Endometrial microvascular endothelial cells (primary cell): ENCODE results near the gene HTRA2. TPM values are rescaled to one million over a fixed set of nuclear protein-coding genes. Genes with fewer than 3 reads are reported as not detected.

ENCODE experiments used
- in situ Hi-C: cut with HindIII; loops from 2 replicates; pipeline ENCODE4 v1.10.0; 2017; ENCODE audit warnings: low sequenced_read_pairs, low pct_unique_long_range_greater_than_20kb; ENCODE audit errors: inconsistent ontology term
- total RNA-seq: library from RNA; depleted of rRNA; stranded (reverse); fragments of >200 nt; gene quantifications from one replicate; pipeline ENCODE4 v1.2.3, GENCODE V29; 2015; ENCODE audit errors: inconsistent ontology term

Gene HTRA2
- total RNA-seq, 1 donor from 2014 or later: 42.1 TPM

DNA sequence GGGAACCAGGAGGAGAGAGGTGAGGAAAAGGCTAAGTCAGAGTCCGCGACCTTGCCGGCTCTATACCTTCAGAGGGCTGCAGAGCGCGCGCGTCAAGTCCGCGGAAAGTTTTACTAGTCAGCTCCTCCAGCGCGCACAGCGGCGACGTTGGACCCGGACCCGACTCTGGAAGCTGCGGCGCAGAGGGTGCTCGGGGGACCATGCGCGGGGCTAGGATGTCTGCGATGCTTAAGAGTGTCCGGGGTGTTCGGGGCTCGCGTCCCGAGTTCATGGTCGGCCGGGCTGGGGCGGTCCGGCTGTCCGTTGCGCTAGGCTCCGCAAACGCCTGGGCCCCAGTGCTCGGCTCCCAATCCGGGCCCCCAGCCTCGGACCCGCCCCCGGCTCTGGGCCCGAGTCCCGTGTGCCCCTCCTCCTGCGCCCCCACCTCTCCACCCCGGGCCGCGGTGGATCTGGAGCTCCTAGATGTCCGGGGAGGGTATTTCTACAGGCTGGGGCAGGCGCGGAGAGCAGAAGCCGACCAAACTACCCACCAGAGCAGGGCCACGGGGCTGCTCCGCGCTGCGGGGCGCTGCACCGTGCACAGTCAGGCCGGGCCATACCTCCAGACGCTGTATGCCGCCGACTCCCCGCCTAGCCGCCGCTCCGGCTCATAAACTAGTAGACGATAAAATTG, 30.3 kb upstream of the HTRA2 start, which contains the start of gene LBX2:
Gene LBX2, minus strand, starts transcription at position 337 of the 673 bp plus-strand sequence. Its CDS starts 66 bp downstream, at position 271.
- in situ Hi-C loops: no loop called here

DNA sequence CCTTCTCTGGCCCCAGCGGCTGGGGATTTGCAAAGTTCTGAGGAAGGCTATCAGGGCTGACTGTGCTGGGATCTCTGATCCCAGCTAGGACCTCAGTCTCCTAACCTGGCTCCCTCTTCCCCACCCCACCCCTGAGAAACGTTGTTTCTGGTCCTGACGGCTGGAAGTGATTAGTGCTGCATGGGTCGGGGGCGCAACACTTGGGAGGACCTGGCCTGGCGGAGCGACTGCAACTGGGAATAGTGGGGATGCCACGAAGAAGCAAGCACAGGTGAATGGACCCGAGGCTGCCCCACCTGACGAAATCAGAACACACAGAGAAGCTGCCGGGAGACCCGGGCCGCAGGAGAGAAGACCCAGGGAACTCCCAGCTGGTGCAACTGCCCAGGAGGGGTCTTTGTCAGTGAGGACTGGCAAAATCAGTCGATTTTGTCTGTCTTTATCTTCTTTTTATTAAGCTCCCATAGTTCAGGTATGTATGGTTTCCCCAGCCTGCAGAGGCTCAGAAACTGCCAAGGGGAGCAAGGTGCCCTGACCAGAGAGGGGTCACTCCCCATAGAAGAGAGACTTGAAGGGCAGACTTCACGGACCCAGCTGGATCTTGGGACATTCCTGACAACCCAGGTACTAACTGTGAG, 29.7 kb upstream of the HTRA2 start:
- in situ Hi-C loops: no loop called here

DNA sequence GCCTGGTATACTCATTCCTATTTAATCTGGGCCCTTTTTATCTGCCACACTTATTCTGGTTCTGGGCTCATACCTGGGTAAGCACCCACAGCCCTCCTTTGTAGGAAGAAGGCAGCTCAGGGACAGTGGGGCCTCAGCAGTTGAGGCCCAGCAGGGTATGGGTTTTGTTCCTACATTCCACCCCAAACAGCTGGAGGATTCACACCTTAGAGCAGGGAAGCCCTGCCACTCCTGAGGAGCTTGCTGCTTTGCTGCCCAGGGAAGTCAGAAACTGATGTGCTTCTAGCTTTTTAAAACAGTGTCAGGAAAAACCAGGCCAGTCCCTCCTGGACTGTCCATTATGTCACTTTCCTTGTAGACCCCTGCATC, 29.2 kb upstream of the HTRA2 start:
- in situ Hi-C loops: no loop called here

DNA sequence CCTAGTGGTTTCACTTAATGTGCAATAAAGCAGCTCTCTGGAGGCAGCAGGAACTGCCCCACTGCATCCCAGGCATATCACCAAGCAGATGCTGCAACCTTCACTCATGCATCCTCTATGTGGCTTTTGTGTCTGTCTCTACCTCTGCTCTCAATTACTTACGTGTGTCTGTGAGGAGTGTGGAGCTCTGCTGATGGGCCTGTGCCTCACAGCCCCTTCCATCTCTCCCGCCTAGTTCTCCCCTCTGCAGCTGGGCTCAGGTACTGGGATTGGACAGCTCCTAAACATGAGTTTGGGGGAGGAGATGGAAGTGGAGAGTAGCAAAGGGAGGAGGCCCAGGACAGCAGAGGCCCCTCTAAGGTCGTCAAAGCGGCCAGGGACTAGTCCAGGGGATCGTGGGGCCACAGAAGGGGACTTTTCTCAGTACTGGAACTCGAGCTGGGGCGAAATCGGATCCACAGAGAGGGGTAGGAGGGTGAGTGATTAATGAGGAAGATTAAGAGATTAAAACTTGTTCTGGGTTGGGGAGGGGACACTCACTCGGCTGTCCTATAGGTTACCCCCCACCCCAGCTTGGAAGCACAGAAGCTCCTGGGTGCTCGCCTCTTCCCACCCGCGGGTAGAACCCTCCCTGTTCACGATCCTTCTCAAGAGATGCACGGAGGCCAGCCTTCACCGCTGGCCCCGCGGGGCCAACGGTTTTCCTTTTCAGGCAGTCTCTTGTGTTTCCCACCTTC, 28.2 kb upstream of the HTRA2 start:
- in situ Hi-C loops: no loop called here

DNA sequence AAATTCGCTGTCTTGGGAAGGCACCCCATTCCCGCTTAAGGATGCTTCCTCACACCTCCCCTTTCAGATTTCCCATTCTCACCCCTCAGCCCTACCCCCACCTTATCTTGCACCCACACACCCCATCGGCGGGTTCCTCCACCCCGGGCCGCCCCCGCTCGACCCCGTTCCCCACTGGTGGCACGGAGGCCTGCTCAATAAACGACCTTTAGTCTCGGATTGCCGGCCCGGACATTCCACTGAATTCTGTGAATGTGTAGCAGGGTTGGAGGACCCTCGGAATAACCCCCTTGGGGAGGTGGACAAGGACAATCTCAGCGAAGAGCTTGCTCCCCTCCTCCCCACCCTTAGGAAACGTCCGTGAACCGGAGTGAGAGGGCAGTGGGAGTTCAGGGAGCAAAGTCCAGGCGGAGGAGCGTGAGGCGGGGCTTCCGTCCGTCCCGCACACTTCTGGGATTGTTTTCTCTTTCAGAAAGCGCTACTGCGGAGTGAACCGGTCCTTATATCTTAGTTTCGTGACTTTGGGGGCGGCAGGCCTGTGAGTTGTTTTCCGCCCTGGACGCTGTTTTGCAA, 27.5 kb upstream of the HTRA2 start:
- in situ Hi-C loops: no loop called here

DNA sequence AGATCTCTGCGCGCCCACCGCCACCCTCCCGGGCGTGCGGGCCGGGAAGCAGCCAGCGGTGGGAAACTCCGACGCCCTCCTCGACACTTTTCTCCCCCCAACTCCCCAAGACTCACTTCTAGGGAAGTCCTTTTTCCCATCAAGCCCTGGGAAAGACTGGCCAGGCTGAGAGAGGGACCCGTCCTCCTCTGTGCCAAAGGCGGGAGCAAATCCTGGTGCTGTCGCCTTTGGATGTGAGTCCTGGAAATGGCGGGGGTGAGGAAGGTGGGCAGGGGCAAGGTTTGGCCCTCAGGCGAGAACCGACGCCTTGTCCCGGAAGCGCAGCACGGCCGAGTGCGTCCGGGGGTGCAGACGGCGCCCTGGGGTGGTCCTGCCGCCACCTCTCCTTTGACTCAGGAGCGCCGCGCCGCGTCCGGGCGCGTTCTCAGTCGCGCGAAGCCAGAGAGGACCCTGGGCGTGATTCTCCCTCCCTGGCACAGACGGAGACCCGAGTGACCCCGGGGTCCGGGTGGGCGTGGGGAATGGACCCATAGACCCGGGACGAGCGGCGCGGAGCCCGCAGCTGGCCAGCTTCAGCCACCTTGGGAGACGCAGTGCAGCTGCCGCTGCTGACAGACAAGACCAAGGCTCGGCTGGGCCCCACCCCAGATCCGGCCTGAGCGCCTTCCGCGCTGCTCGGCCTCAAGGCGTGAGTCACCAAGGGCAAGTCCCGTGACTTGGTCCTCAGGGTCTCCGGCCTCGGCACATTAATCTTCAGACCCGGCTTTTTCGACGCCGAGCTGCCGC, 26.8 kb upstream of the HTRA2 start:
- in situ Hi-C loops: no loop called here

DNA sequence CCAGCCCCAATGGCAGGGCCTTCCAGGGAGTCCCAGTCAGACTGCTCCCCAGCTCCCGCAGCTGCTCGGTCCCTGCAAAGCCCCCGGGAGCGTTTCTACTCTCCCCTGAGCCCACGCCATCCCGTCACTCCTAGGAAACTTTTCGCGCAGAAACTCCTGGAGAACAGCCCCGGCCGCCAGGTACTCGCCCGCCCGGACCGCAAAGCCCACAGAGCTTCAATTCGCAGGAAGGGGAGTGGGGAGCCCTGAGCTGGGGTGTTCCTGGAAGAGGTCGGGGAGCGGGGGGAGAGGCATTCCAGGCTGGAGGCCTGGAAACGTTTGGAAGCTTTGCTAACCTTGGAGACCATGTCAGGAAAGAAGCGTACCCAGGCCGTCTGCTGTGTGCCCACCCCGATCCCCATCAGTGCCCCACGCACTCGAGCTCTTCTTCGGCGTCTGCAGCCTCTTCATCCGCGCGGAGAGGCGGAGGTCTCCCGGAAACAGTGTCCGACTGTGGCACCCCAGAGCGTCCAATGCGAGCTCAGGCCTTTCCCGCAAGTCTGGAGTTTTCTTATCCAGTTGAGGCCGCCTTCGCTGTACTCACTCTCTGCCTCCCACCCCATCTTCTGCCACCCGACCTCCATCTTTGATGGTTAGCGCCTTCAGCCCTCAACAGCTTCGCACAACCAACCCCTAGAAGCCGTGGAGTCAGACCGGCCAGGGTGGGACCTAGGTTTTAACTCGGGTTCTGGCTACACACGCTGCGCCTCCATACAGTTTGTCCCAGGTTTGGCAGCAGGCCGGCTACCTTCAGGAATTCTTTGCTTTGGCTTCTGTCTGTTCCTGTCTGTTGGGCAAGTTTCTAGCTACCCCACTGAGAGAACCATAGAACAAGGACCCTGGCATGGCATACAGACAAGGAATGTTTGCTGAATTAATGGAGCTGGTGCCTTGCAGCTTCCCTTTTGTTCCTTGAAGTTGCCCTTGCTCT, 25.9 kb upstream of the HTRA2 start:
- in situ Hi-C loops: no loop called here

DNA sequence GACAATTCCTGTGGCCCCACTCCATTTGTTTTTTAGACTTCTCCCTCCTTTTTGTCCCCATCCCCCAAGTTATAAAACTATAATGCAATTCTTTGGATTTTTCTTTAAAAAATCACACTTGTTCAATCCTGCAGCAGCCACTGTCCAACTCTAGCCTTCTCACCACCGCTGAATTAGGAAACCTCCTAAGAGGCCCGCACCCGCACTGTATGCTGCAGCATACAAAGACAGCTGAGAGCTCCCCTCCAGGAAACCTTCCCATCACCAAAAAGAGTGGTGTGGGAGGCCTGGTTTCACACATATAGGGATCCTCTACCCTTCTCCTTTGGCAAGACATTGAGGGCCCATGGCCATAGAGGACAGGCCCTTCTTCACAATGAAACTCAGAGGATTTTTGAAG, 25.1 kb upstream of the HTRA2 start:
- in situ Hi-C loops: no loop called here

DNA sequence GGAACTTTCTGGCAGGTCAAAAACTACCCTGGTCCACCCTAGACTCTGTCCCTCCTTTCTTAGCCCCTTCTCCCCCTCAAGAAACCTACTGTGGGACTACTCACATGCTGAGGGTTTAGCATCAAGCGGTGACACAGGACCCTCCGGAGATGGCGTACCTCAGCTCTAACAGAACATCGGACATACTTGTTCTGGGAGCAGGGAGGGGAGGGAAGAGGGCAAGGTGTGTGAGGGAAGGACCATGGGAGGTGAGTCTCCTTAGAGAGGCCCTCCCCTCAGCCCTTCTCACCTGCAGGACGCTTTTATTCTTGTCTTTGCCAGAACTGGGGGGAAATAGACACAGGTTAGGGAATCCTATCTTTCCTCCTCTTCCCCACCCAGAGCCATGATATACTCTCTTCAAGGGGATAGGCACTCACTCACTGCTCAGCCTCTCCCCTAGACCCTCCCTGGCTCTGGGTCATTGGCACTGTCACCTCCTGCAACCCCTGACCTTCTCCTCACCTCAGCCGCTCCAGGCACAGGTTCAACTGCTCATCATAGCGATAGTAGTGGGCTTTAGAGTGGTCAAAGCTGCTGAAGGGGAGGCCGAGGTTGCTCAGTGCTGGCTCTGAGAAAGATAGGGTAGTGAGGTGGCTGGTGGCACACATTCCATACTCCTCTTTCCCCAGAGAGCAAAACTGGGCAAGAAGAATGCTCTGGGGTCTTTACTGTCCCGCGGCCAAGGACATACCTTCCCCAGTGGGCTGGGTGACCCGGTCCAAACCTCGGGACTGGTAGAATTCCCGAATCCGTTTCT, 24.1 kb upstream of the HTRA2 start:
- in situ Hi-C loops: no loop called here

DNA sequence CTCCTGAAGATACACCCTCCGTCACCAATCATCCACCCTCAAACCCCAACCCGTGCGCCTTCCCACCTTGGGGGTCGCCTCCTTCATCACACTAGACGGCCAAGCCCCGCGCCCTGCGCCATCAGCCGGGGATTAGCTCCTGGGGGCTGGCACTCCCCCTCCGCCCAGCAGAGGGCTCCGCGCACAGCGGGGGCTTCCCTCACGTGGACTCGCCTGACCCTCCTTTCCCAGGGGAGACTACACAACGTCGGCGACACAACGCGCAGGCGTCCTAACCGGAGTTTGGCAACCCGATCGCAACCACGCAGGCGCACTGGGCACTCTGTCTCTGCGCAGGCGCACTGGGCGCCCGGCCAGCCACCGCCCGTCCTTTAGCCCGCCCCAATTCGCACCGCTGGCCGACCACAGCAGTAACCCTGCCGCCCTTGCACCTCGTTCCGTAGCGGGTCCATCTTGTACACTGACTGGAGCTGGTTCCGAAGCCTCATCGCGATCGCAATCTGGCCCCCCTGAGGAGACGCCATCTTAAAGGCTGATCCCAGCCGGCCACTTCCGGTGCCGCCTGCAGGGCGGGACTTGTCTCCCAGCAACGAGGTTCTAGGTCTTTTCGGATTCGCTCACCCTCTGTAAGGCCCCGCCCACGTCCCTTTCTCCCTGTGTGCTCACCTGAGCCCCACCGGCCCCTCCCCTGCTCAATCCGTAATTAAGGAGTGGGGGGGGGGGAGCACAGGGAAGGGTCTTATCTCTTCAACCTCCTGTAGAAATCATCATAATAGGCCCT, 22.4 kb upstream of the HTRA2 start, which contains the start of gene PCGF1:
Gene PCGF1, minus strand, starts transcription at position 551 of the 781 bp plus-strand sequence. Its CDS starts 27 bp downstream, at position 524.
- in situ Hi-C loops: no loop called here

DNA sequence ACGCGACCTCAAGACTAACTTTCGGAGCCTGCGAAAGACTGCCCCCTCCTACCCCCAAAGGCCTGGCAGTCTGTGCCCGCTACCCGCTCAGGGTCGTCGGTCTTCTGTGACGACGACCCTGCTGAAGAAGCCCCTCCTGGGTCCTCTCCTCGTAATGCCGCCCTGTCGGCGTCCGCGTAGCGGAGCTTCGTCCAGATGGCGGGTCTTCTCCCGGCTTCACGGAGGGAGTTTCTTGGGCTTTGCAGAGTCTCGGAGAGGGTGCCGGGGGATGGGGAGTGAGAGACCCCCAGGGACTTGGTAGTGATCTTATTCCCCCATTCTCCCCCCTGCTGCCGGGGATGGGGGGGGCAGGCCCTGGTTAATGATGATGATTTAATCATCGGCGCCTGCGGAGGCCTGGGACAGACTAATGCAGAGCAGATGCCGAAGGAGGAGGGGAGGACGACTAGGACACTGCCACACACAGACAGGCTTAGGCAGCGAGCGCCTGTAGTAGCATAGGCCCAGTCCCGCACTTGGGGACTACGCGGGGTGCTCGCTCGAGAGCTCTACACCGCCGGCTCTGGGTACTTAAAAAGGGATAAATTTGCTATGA, 21.7 kb upstream of the HTRA2 start:
- in situ Hi-C loops: no loop called here

DNA sequence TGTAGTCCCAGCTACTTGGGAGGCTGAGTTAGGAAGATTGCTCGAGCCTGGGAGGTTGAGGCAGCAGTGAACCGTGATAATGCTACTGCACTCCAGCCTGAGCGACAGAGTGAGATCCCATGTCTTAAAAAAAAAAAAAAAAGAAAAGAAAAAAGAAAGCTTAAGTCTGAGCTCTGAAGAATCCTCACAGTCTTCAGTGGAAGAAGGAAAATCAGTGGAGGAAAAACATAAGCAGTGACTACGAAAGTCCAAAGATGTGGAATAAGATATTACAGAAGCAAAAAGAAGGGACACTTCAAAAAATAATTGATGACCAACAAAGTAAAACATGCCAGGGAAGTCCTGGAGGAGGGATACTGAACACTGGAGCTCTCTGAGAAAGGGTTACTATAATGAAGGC, 19.5 kb upstream of the HTRA2 start:
- in situ Hi-C loops: no loop called here

DNA sequence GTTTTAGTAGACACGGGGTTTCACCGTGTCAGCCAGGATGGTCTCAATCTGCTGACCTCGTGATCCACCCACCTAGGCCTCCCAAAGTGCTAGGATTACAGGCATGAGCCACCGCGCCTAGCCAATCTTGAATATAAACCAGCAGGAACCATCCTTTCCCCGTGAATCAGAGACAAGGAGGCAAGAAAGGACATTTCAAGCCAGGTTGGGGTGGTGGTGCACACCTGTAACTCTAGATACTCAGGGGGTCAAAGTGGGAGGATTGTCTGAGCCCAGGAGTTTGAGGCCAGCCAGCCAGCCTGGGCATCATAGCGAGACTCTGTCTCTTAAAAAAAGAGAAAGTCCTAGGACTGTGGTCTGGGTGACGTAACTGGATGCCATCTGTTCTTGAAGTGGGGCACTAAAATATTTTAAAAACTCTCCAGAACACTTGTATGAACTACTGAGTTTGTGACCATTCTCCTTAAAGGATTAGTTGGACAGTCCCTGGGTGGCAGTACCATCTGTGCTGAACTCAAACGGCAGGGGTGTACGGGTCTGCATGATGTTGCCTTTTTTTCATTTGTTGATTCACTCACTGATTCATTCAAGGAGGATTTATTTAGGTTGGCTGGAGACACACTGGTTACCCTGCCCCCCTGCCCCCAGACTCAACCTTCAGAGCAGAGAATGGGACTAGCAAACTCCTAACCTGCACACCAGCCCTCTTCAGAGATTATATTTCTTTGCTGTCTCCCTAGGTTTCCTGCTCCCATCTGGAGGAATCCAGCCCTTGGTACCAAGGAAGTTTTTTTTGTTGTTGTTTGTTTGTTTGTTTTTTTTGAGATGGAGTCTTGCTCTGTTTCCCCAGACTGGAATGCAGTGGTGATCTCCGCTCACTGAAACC, 18.4 kb upstream of the HTRA2 start:
- in situ Hi-C loops: no loop called here

DNA sequence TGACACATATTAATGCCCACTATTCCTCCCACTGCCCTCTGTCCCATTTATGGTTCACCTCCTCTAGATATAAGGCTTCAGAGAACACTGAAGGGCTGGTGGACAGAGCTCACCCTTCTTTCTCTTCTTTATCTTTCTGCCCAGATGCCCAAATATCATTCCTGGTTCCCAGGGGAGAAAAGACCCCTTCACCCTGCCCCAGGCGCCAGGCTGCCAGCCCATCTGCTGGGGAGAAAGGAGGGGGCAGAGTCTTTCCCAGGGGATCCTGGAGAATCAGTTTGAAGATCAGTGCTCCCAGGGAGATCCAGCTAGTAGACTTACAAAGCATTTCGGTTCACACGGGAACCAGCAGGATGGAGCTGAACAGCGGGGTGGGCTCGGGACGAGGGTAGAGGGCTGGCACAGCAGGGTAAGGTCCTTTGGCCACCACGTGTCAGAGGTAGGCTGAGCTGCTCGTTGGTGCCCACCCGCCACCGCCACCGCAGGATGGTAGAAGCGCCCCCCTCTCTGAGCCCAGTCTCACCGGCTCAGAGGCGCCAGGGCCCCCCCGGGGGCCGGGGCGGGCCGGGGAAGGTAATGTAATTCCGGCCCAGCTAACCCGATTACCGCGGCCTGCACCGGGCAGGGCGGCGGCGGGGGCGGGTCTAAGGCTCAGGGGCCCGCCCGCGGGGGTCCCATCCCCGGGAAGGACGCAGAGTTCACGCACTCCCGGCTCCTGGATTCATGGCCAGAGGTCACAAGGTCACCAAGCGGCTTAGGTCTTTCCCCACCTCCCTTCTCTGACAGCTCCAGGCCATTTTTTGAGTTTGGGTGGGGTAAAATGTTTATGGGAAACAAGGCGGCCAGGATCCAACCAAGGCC, 16.8 kb upstream of the HTRA2 start:
- in situ Hi-C loops: no loop called here
